ENCODE data around the gene KCNK16. TPM values are rescaled to one million over a fixed set of nuclear protein-coding genes. Genes with fewer than 3 reads are reported as not detected.
"Not testable (repeated sequence)": the region's sequence is repeated elsewhere in the genome, so short reads cannot be mapped to it uniquely, and the experiment has no call there.

Gene KCNK16
- polyA plus RNA-seq, 3 donors: not detected

GRCh38 chr6:39289490-39289889 is 33.0 kb downstream of the KCNK16 start:
- no peak for DNase-seq (ENCODE audit: extremely low read depth in 1 of 11, low read depth in 9 of 11, low spot score in 4 of 11)

GRCh38 chr6:39287601-39288000 is 34.9 kb downstream of the KCNK16 start:
- DNase-seq (ENCODE audit: extremely low read depth in 1 of 11, low read depth in 9 of 11, low spot score in 4 of 11): no peak

- DNase-seq (ENCODE audit: extremely low read depth in 1 of 11, low read depth in 9 of 11, low spot score in 4 of 11): not testable (repeated sequence)
These were observed 35.9 kb downstream of the KCNK16 start for GRCh38 chr6:39286596-39286995.

- no peak for DNase-seq (ENCODE audit: extremely low read depth in 1 of 11, low read depth in 9 of 11, low spot score in 4 of 11)
These were observed 39.7 kb downstream of the KCNK16 start for GRCh38 chr6:39282774-39283173.

GRCh38 chr6:39281312-39281980 is 41.1 kb downstream of the KCNK16 start:
- DNase-seq (ENCODE audit: extremely low read depth in 1 of 11, low read depth in 9 of 11, low spot score in 4 of 11): no peak

GRCh38 chr6:39280247-39280731 is 42.2 kb downstream of the KCNK16 start:
- DNase-seq (ENCODE audit: extremely low read depth in 1 of 11, low read depth in 9 of 11, low spot score in 4 of 11): no peak

GRCh38 chr6:39279539-39279938 is 43.0 kb downstream of the KCNK16 start:
- DNase-seq (ENCODE audit: extremely low read depth in 1 of 11, low read depth in 9 of 11, low spot score in 4 of 11): no peak

GRCh38 chr6:39276379-39276995 is 46.0 kb downstream of the KCNK16 start:
- no peak for DNase-seq (ENCODE audit: extremely low read depth in 1 of 11, low read depth in 9 of 11, low spot score in 4 of 11)

GRCh38 chr6:39274903-39275302 is 47.6 kb downstream of the KCNK16 start:
- DNase-seq (ENCODE audit: extremely low read depth in 1 of 11, low read depth in 9 of 11, low spot score in 4 of 11): no peak

- no peak for DNase-seq (ENCODE audit: extremely low read depth in 1 of 11, low read depth in 9 of 11, low spot score in 4 of 11)
These were observed 48.0 kb downstream of the KCNK16 start for GRCh38 chr6:39274471-39274870.

GRCh38 chr6:39273406-39273821 is 49.1 kb downstream of the KCNK16 start:
- DNase-seq (ENCODE audit: extremely low read depth in 1 of 11, low read depth in 9 of 11, low spot score in 4 of 11): peak in 1 of 11 donors; percentile 31

GRCh38 chr6:39269961-39270360 is 52.5 kb downstream of the KCNK16 start:
- DNase-seq (ENCODE audit: extremely low read depth in 1 of 11, low read depth in 9 of 11, low spot score in 4 of 11): no peak

- no peak for DNase-seq (ENCODE audit: extremely low read depth in 1 of 11, low read depth in 9 of 11, low spot score in 4 of 11)
These were observed 53.8 kb downstream of the KCNK16 start for GRCh38 chr6:39268721-39269120.

GRCh38 chr6:39268171-39268570 is 54.3 kb downstream of the KCNK16 start:
- no peak for DNase-seq (ENCODE audit: extremely low read depth in 1 of 11, low read depth in 9 of 11, low spot score in 4 of 11)

- no peak for DNase-seq (ENCODE audit: extremely low read depth in 1 of 11, low read depth in 9 of 11, low spot score in 4 of 11)
These were observed 55.6 kb downstream of the KCNK16 start for GRCh38 chr6:39266782-39267355.

- DNase-seq (ENCODE audit: extremely low read depth in 1 of 11, low read depth in 9 of 11, low spot score in 4 of 11): no peak
These were observed 56.1 kb downstream of the KCNK16 start for GRCh38 chr6:39266375-39266774.

Other genes starting within 250 kb of the KCNK16 start
- 10 to 100 TPM; 18.8 to 22.1 (median 21.5) TPM for gene SAYSD1, start 207.5 kb downstream of the KCNK16 start, polyA plus RNA-seq (ENCODE audit: insufficient read length in 3 of 3)
- 10 to 100 TPM in 2 of 3 donors, 1 to 10 TPM in 1; 8.9 to 12.7 (median 10.7) TPM for gene KCNK5, start 93.2 kb downstream of the KCNK16 start, polyA plus RNA-seq (ENCODE audit: insufficient read length in 3 of 3)
- gene KCNK17, start 8.3 kb downstream of the KCNK16 start, polyA plus RNA-seq (ENCODE audit: insufficient read length in 3 of 3): under 1 TPM in 2 of 3 donors, not detected in 1; 0.16 to 0.35 TPM